Liver (tissue), 9 donors: ENCODE data around the gene CLN5. TPM values are rescaled to one million over a fixed set of nuclear protein-coding genes. Genes with fewer than 3 reads are reported as not detected.

ENCODE experiments used
- DNase-seq: peaks from one replicate; pipeline ENCODE4 v3.0.0-alpha.2; 2017; ENCODE audit warnings: low spot score
- H3K27ac ChIP-seq, 2 donors: one replicate each; pipeline ENCODE4 v1.7.0; 2013; ENCODE audit warnings: inconsistent platforms in 2 of 2, low read length in 2 of 2, control low read depth in 1 of 2, low read depth in 1 of 2, mild to moderate bottlenecking in 1 of 2
- H3K27me3 ChIP-seq, 4 donors: one replicate each; pipeline versions ENCODE4 v1.6.1 to v1.7.0; 2013; ENCODE audit warnings: low read length in 3 of 4, inconsistent platforms in 1 of 4, mild to moderate bottlenecking in 1 of 4, moderate library complexity in 1 of 4; ENCODE audit not compliant: control insufficient read depth in 4 of 4, insufficient read depth in 4 of 4
- H3K36me3 ChIP-seq, 4 donors: one replicate each; pipeline versions ENCODE4 v1.6.1 to v1.7.0; 2013; ENCODE audit warnings: low read length in 3 of 4, mild to moderate bottlenecking in 3 of 4, low read depth in 1 of 4, moderate library complexity in 1 of 4; ENCODE audit not compliant: control insufficient read depth in 4 of 4, insufficient read depth in 3 of 4
- H3K4me1 ChIP-seq, 4 donors: one replicate each; pipeline versions ENCODE4 v1.6.1 to v1.7.0; 2013; ENCODE audit warnings: low read length in 3 of 4, mild to moderate bottlenecking in 3 of 4, moderate library complexity in 1 of 4; ENCODE audit not compliant: control insufficient read depth in 4 of 4, insufficient read depth in 4 of 4
- H3K4me3 ChIP-seq, 3 donors: one replicate each; pipeline versions ENCODE4 v1.6.1 to v1.7.0; 2013; ENCODE audit warnings: low read length in 3 of 3, control low read depth in 1 of 3, low read depth in 1 of 3, mild to moderate bottlenecking in 1 of 3
- H3K9ac ChIP-seq, 2 donors: one replicate each; pipeline ENCODE4 v1.7.0; 2013; ENCODE audit warnings: low read length in 2 of 2, mild to moderate bottlenecking in 2 of 2, moderate library complexity in 2 of 2, control low read depth in 1 of 2, low read depth in 1 of 2
- H3K9me3 ChIP-seq, 4 donors: one replicate each; pipeline versions ENCODE4 v1.6.1 to v1.7.0; 2013; ENCODE audit warnings: low read length in 3 of 4; ENCODE audit not compliant: control insufficient read depth in 4 of 4
- EGR1 ChIP-seq, 2 donors: IDR thresholded peaks; 2 replicates each; pipeline ENCODE4 v1.6.1; 2016 to 2018; ENCODE audit warnings: antibody characterized with exemption in 2 of 2, low read depth in 2 of 2
- GABPA ChIP-seq, 2 donors: IDR thresholded peaks in 1 of 2; conservative IDR thresholded peaks in 1 of 2; 2 replicates each; pipeline ENCODE4 v1.6.1; 2016; ENCODE audit warnings: antibody characterized with exemption in 2 of 2, mild to moderate bottlenecking in 1 of 2, moderate library complexity in 1 of 2
- HNF4A ChIP-seq, 2 donors: conservative IDR thresholded peaks; 2 replicates each; pipeline ENCODE4 v1.6.1; 2016; ENCODE audit warnings: antibody characterized with exemption in 2 of 2, mild to moderate bottlenecking in 2 of 2
- HNF4G ChIP-seq: IDR thresholded peaks from 2 replicates; pipeline ENCODE4 v1.6.1; 2016; ENCODE audit warnings: antibody characterized with exemption
- JUND ChIP-seq, 2 donors: IDR thresholded peaks; 2 replicates each; pipeline ENCODE4 v1.6.1; 2016; ENCODE audit warnings: antibody characterized with exemption in 2 of 2
- RAD21 ChIP-seq, 2 donors: IDR thresholded peaks; 2 replicates each; pipeline ENCODE4 v1.6.1; 2016; ENCODE audit warnings: antibody characterized with exemption in 2 of 2, mild to moderate bottlenecking in 2 of 2
- REST ChIP-seq: IDR thresholded peaks from 2 replicates; pipeline ENCODE4 v1.6.1; 2016; ENCODE audit warnings: antibody characterized with exemption, mild to moderate bottlenecking
- RXRA ChIP-seq, 2 donors: IDR thresholded peaks; 2 replicates each; pipeline ENCODE4 v1.6.1; 2017 to 2018; ENCODE audit warnings: antibody characterized with exemption in 2 of 2, mild to moderate bottlenecking in 1 of 2
- SP1 ChIP-seq: IDR thresholded peaks from 2 replicates; pipeline ENCODE4 v1.6.1; 2018; ENCODE audit warnings: antibody characterized with exemption, mild to moderate bottlenecking
- WGBS: extraction: QIAGEN DNeasy Blood & Tissue Kit; methylation state at CpG from one replicate; pipeline ENCODE4 v1.1.7; 2013; 5-methylcytosine and 5-hydroxymethylcytosine counted together
- polyA plus RNA-seq, 2 donors: library from polyadenylated mRNA; stranded (reverse) in 1 of 2; unstranded in 1 of 2; fragments of 200-250 nt in 1 of 2; fragments of >200 nt in 1 of 2; fragmentation: Nextera tagmentation in 1 of 2; extraction: Ambion mirVana in 1 of 2; gene quantifications; one replicate each; pipeline versions ENCODE4 v1.2.1 to v1.2.3, GENCODE V29; 2013 to 2015
- total RNA-seq, 2 donors: library from RNA; depleted of rRNA; stranded (reverse); fragments of >200 nt; gene quantifications; one replicate each; pipeline ENCODE4 v1.2.3, GENCODE V29; 2014
- TF ChIP-seq, protein P1 (sequence below): IDR thresholded peaks from 2 replicates; pipeline ENCODE4 v1.6.1; 2016; ENCODE audit warnings: antibody characterized with exemption
- TF ChIP-seq, protein P2 (sequence below): fragments of 150-350 bp; IDR thresholded peaks from 2 replicates; pipeline ENCODE4 v1.5.1; 2017; ENCODE audit warnings: improper control_type of control experiment, low read depth, low read length; ENCODE audit not compliant: missing input control
- donor health status: healthy.
- donor health status: healthy.
- donor health status: healthy.
- donor health status: healthy.
- donor health status: healthy.

The CLN5 gene
- total and polyA plus RNA-seq, 4 donors, result 11.6 to 18.2 (median 14.8) TPM

- Histone ChIP-seq H3K27ac (no peak overlapping the region), H3K9me3 (no peaks in the 10 kb centered on the region), H3K4me1 (no peaks in the 10 kb centered on the region), H3K36me3 (no peaks in the 10 kb centered on the region), H3K27me3 (peaks cover 0 to 8% (median 0%) of the 10 kb centered on the region in 4 donors), H3K4me3 (no peak overlapping the region), H3K9ac (no peak overlapping the region)
- DNase-seq, result no peak
- TF ChIP-seq JUND (IDR thresholded peaks at IDR 0.05), result no peak
- 68% methylated on average over 3 of the region's 3 CpGs for WGBS
Observed at GRCh38 chr13:76971215-76971614, 20.7 kb upstream of the CLN5 start.

GRCh38 chr13:76971851-76972829 lies 19.7 kb upstream of the CLN5 start:
- no peak overlapping the region for H3K27ac ChIP-seq
- no peak for DNase-seq

More at GRCh38 chr13:76971851-76972829, 19.7 kb upstream of the CLN5 start:
- 61% methylated on average over 19 of the region's 19 CpGs for WGBS
- Histone ChIP-seq H3K9ac (no peak overlapping the region), H3K4me1 (no peaks in the 10 kb centered on the region), H3K4me3 (no peak overlapping the region), H3K36me3 (no peaks in the 10 kb centered on the region), H3K27me3 (peaks cover 0 to 8% (median 0%) of the 10 kb centered on the region in 4 donors), H3K9me3 (no peaks in the 10 kb centered on the region)
- no peak for TF ChIP-seq REST
- TF ChIP-seq RAD21 (IDR thresholded peaks at IDR 0.05), result no peak
- no peak for TF ChIP-seq RXRA (IDR thresholded peaks at IDR 0.05)
- no peak for TF ChIP-seq JUND (IDR thresholded peaks at IDR 0.05)
- TF ChIP-seq, protein P1, sequence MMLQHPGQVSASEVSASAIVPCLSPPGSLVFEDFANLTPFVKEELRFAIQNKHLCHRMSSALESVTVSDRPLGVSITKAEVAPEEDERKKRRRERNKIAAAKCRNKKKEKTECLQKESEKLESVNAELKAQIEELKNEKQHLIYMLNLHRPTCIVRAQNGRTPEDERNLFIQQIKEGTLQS, result no peak
- TF ChIP-seq, protein P2, sequence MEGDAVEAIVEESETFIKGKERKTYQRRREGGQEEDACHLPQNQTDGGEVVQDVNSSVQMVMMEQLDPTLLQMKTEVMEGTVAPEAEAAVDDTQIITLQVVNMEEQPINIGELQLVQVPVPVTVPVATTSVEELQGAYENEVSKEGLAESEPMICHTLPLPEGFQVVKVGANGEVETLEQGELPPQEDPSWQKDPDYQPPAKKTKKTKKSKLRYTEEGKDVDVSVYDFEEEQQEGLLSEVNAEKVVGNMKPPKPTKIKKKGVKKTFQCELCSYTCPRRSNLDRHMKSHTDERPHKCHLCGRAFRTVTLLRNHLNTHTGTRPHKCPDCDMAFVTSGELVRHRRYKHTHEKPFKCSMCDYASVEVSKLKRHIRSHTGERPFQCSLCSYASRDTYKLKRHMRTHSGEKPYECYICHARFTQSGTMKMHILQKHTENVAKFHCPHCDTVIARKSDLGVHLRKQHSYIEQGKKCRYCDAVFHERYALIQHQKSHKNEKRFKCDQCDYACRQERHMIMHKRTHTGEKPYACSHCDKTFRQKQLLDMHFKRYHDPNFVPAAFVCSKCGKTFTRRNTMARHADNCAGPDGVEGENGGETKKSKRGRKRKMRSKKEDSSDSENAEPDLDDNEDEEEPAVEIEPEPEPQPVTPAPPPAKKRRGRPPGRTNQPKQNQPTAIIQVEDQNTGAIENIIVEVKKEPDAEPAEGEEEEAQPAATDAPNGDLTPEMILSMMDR, result no peak
- TF ChIP-seq GABPA (IDR thresholded peaks at IDR 0.05 in 1 of 2, conservative IDR thresholded peaks at IDR 0.05 in 1 of 2), result no peak
- no peak for TF ChIP-seq HNF4A (conservative IDR thresholded peaks at IDR 0.05)
- no peak for TF ChIP-seq EGR1 (IDR thresholded peaks at IDR 0.05; ENCODE audit: low read depth in 2 of 2)
- no peak for TF ChIP-seq HNF4G
- TF ChIP-seq SP1, result no peak
